IMR-90 (cell line): Measurements from ENCODE around the gene TMOD1.
"Not testable (repeated sequence)": the region's sequence is repeated elsewhere in the genome, so short reads cannot be mapped to it uniquely, and the experiment has no call there.

Experiments used
- BHLHE40 ChIP-seq: fragments of 150-350 bp; IDR thresholded peaks from 2 replicates; pipeline ENCODE4 v1.6.1; 2016; ENCODE audit warnings: mild to moderate bottlenecking, low read depth, low read length
- CHD1 ChIP-seq: IDR thresholded peaks from 2 replicates; pipeline ENCODE4 v1.6.1; 2012; ENCODE audit warnings: low read depth, low read length, improper control_type of control experiment
- MAFK ChIP-seq: IDR thresholded peaks from 2 replicates; pipeline ENCODE4 v1.6.1; 2012; ENCODE audit warnings: low read depth, low read length, improper control_type of control experiment
- MXI1 ChIP-seq: IDR thresholded peaks from 2 replicates; pipeline ENCODE4 v1.6.1; 2012; ENCODE audit warnings: low read depth, mild to moderate bottlenecking, low read length, moderate library complexity, borderline replicate concordance
- POLR2A ChIP-seq: IDR thresholded peaks from 2 replicates; pipeline ENCODE4 v1.6.1; 2012; ENCODE audit warnings: mild to moderate bottlenecking, low read depth, low read length
- RAD21 ChIP-seq: IDR thresholded peaks from 2 replicates; pipeline ENCODE4 v1.6.1; 2012; ENCODE audit warnings: low read length, improper control_type of control experiment
- RCOR1 ChIP-seq: IDR thresholded peaks from 2 replicates; pipeline ENCODE4 v1.6.1; 2012; ENCODE audit warnings: mild to moderate bottlenecking, low read length, improper control_type of control experiment; ENCODE audit not compliant: insufficient replicate concordance
- RFX5 ChIP-seq: IDR thresholded peaks from 2 replicates; pipeline ENCODE4 v1.8.0; 2012; ENCODE audit warnings: low read depth, mild to moderate bottlenecking, low read length, moderate library complexity
- TF ChIP-seq, protein P1 (sequence below): conservative IDR thresholded peaks from 2 replicates; pipeline ENCODE4 v1.5.1; 2012; ENCODE audit warnings: mild to moderate bottlenecking, low read depth, low read length, improper control_type of control experiment

- TF ChIP-seq, protein P1, sequence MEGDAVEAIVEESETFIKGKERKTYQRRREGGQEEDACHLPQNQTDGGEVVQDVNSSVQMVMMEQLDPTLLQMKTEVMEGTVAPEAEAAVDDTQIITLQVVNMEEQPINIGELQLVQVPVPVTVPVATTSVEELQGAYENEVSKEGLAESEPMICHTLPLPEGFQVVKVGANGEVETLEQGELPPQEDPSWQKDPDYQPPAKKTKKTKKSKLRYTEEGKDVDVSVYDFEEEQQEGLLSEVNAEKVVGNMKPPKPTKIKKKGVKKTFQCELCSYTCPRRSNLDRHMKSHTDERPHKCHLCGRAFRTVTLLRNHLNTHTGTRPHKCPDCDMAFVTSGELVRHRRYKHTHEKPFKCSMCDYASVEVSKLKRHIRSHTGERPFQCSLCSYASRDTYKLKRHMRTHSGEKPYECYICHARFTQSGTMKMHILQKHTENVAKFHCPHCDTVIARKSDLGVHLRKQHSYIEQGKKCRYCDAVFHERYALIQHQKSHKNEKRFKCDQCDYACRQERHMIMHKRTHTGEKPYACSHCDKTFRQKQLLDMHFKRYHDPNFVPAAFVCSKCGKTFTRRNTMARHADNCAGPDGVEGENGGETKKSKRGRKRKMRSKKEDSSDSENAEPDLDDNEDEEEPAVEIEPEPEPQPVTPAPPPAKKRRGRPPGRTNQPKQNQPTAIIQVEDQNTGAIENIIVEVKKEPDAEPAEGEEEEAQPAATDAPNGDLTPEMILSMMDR = not testable (repeated sequence)
- not testable (repeated sequence) for TF ChIP-seq POLR2A, CHD1, MAFK, BHLHE40, RAD21, MXI1, RFX5, RCOR1
Measured at GRCh38 chr9:97586909-97587308, 85.4 kb downstream of the TMOD1 start.
